Kidney epithelial cell (primary cell): ENCODE results near the gene L3MBTL2. TPM values are rescaled to one million over a fixed set of nuclear protein-coding genes. Genes with fewer than 3 reads are reported as not detected.

Experiments
- DNase-seq: peaks from one replicate; pipeline ENCODE4 v3.0.0-alpha.2; 2010; ENCODE audit warnings: low read depth
- H3K27me3 ChIP-seq: 2 replicates; pipeline ENCODE4 v1.6.0; 2011; ENCODE audit warnings: low read length; ENCODE audit not compliant: control insufficient read depth, insufficient read depth
- H3K36me3 ChIP-seq: 2 replicates; pipeline ENCODE4 v1.5.1; 2011; ENCODE audit warnings: low read length; ENCODE audit not compliant: control insufficient read depth, insufficient read depth
- H3K4me3 ChIP-seq: 2 replicates; pipeline ENCODE4 v1.5.1; 2011; ENCODE audit warnings: low read depth, mild to moderate bottlenecking, control low read depth, low read length
- total RNA-seq: library from RNA; depleted of rRNA; stranded (reverse); fragments of >200 nt; gene quantifications from 2 replicates; pipeline ENCODE4 v1.2.3, GENCODE V29; 2015
- TF ChIP-seq, protein P1 (sequence below): IDR thresholded peaks from 2 replicates; pipeline ENCODE4 v1.5.1; 2011; ENCODE audit warnings: mild to moderate bottlenecking, moderate library complexity, low read length, control low read depth, inconsistent platforms; ENCODE audit not compliant: insufficient read depth, poor library complexity, severe bottlenecking

L3MBTL2 gene
- total RNA-seq, 1 donor from 2014 or later, result 28.5 TPM

DNA sequence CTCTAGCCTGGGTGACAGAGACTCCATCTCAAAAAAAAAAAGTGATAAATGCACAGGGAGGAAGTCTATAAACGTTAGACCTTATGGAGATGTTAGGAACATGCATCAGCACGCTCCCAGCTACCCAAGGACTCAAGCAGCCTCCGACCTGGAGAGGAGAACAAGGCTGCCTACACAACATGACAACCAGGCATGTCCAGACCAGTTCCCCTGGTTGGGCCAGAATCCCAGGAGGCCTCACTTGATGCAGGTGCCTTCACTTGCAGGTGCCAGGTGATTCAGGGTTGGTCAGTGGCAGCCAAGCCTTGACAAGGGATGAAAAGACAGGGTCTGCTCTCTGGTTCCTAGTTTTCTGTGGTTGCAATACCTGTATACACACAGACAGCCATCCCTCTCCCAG is 75.0 kb downstream of the L3MBTL2 start:
- Histone ChIP-seq H3K27me3 (no peaks in the 10 kb centered on the region), H3K36me3 (peaks cover 1% of the 10 kb centered on the region), H3K4me3 (no peak overlapping the region)
- no peak for DNase-seq
- TF ChIP-seq, protein P1, sequence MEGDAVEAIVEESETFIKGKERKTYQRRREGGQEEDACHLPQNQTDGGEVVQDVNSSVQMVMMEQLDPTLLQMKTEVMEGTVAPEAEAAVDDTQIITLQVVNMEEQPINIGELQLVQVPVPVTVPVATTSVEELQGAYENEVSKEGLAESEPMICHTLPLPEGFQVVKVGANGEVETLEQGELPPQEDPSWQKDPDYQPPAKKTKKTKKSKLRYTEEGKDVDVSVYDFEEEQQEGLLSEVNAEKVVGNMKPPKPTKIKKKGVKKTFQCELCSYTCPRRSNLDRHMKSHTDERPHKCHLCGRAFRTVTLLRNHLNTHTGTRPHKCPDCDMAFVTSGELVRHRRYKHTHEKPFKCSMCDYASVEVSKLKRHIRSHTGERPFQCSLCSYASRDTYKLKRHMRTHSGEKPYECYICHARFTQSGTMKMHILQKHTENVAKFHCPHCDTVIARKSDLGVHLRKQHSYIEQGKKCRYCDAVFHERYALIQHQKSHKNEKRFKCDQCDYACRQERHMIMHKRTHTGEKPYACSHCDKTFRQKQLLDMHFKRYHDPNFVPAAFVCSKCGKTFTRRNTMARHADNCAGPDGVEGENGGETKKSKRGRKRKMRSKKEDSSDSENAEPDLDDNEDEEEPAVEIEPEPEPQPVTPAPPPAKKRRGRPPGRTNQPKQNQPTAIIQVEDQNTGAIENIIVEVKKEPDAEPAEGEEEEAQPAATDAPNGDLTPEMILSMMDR, result no peak

DNA sequence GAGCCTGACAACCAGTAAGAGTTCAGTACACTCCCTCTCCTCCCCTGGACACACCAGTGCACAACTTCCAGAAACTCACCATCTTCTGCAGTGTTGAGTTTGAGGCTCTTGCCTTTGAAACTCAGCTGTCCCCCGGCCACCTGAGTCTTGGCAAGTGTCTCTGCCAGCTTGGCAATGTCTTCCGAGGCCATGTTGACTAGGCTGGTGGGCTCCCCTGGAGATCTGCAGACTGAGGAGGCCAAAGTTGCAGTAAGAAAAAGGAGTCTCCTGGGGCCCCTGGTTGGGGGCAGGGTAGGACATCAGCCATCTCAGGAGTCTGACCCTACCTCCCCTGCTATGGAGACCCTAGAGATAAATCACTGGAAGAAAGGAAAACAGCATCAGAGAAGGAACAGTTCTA is 75.7 kb downstream of the L3MBTL2 start:
- H3K27me3 ChIP-seq, result no peaks in the 10 kb centered on the region
- no peak for DNase-seq
- TF ChIP-seq, protein P1, result no peak
- H3K36me3 ChIP-seq, result peaks cover 1% of the 10 kb centered on the region
- H3K4me3 ChIP-seq, result no peak overlapping the region

Other genes starting within 250 kb of the L3MBTL2 start
- 37.4 and 58.2 TPM in 2 replicates for gene EP300, start 112.7 kb upstream of the L3MBTL2 start, total RNA-seq
- gene CHADL, start 35.6 kb downstream of the L3MBTL2 start, total RNA-seq, result 1.6 and 1.8 TPM in 2 replicates
- gene RANGAP1, start 80.9 kb downstream of the L3MBTL2 start, total RNA-seq, result 131 and 133 TPM in 2 replicates
- gene ZC3H7B, start 96.2 kb downstream of the L3MBTL2 start, total RNA-seq, result 57.7 and 59.6 TPM in 2 replicates
- gene TEF, start 176.6 kb downstream of the L3MBTL2 start, total RNA-seq, result 4.0 and 4.1 TPM in 2 replicates
- gene TOB2, start 241.5 kb downstream of the L3MBTL2 start, total RNA-seq, result 31.2 and 36.1 TPM in 2 replicates